ENCODE results near the gene RPP14. TPM values are rescaled to one million over a fixed set of nuclear protein-coding genes. Genes with fewer than 3 reads are reported as not detected.

RPP14 gene
- total RNA-seq, 6 experiments from 2014 or later: 14.5 to 19.9 (median 16.0) TPM

GRCh38 chr3:58358808-58359207 is 52.8 kb downstream of the RPP14 start:
- Mint-ChIP-seq H3K9me3 (no peaks in the 10 kb centered on the region), H3K4me1 (ENCODE audit: low read depth) (peaks cover 14% of the 10 kb centered on the region), H3K27ac (no peak overlapping the region), H3K4me3 (no peak overlapping the region), H3K36me3 (ENCODE audit: low read depth) (peaks cover 7% of the 10 kb centered on the region), H3K27me3 (ENCODE audit: insufficient read depth) (0 out of 2 replicates have a peak, but pooled peaks cover 2% of the 10 kb centered on the region)
- DNase-seq: no peak
- no peak for TF ChIP-seq CTCF (IDR thresholded peaks at IDR 0.05)

DNA sequence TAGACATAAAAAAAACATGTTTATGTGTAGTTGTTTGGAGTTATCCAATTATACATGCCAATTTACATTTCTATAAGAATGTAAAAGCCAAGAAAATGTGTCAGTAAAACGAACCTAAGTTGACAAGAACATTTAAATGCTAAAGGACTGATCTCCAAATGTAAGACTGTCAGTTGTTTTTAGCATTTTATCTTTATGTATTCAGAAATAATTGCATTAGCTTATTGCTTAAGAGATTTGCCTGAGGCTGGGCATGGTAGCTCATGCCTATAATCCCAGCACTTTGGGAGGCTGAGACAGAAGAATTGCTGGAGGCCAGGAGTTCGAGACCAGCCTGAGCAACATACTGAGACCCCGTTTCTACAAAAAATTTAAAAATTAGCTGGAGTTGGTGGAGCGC is 53.6 kb downstream of the RPP14 start:
- Mint-ChIP-seq H3K9me3 (no peaks in the 10 kb centered on the region), H3K27ac (no peak overlapping the region)
- no peak for TF ChIP-seq CTCF (IDR thresholded peaks at IDR 0.05)

GRCh38 chr3:58361866-58362265 is 55.8 kb downstream of the RPP14 start:
- Mint-ChIP-seq H3K9me3 (no peaks in the 10 kb centered on the region), H3K27ac (no peak overlapping the region), H3K27me3 (ENCODE audit: insufficient read depth) (0 out of 2 replicates have a peak, but pooled peaks cover 2% of the 10 kb centered on the region), H3K4me3 (no peak overlapping the region), H3K36me3 (ENCODE audit: low read depth) (peaks cover 11% of the 10 kb centered on the region), H3K4me1 (ENCODE audit: low read depth) (peaks cover 12% of the 10 kb centered on the region)
- TF ChIP-seq CTCF (IDR thresholded peaks at IDR 0.05): no peak
- no peak for DNase-seq

More for the DNA sequence above, 53.6 kb downstream of the RPP14 start:
- DNase-seq: no peak
- peaks cover 11% of the 10 kb centered on the region for H3K36me3 Mint-ChIP-seq (ENCODE audit: low read depth)
- H3K27me3 Mint-ChIP-seq (ENCODE audit: insufficient read depth): 0 out of 2 replicates have a peak, but pooled peaks cover 2% of the 10 kb centered on the region
- 0 out of 2 replicates have a peak, but pooled peaks cover 9% of the 10 kb centered on the region for H3K4me1 Mint-ChIP-seq (ENCODE audit: low read depth)
- H3K4me3 Mint-ChIP-seq: no peak overlapping the region

DNA sequence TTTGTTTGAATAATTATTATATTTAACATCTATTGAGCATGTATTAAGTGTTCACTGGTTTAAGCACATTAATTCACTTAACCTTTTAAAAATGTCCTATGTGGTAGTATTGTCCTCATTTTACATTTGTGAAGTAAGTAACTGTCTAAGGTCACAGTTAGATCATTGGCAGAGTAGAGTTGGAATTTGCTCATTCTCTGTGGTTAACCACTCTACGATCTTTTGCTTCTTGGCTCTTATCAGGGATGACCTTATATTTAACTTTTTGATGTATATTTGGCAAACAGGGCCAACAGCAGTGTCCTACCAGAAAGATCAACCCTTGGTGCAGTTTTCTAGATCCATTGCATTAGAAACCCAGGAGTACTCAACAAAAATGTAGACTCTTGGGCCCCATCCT is 60.7 kb downstream of the RPP14 start:
- Mint-ChIP-seq H3K36me3 (ENCODE audit: low read depth) (peaks cover 11% of the 10 kb centered on the region; the same call in 1 of the 2 replicates), H3K4me1 (ENCODE audit: low read depth) (peaks cover 10% of the 10 kb centered on the region), H3K9me3 (no peaks in the 10 kb centered on the region), H3K27ac (no peak overlapping the region), H3K4me3 (no peak overlapping the region), H3K27me3 (ENCODE audit: insufficient read depth) (no peaks in the 10 kb centered on the region)
- no peak for DNase-seq
- no peak for TF ChIP-seq CTCF (IDR thresholded peaks at IDR 0.05)

GRCh38 chr3:58369038-58369437 is 63.0 kb downstream of the RPP14 start:
- TF ChIP-seq CTCF (IDR thresholded peaks at IDR 0.05): no peak
- no peak for DNase-seq
- Mint-ChIP-seq H3K27ac (no peak overlapping the region), H3K9me3 (no peaks in the 10 kb centered on the region), H3K4me1 (ENCODE audit: low read depth) (peaks cover 10% of the 10 kb centered on the region), H3K4me3 (no peak overlapping the region), H3K27me3 (ENCODE audit: insufficient read depth) (no peaks in the 10 kb centered on the region), H3K36me3 (ENCODE audit: low read depth) (peaks cover 2% of the 10 kb centered on the region; the same call in 1 of the 2 replicates)

Other genes starting within 250 kb of the RPP14 start
- not detected for gene DNASE1L3, start 95.3 kb upstream of the RPP14 start, total RNA-seq (2021; fragmentation: NEBNext Ultra II Directional; extraction: Animal tissue kit (Norgen Biotek cat#: 25700))
- gene ABHD6, start 68.5 kb upstream of the RPP14 start, total RNA-seq (2021; fragmentation: NEBNext Ultra II Directional; extraction: Animal tissue kit (Norgen Biotek cat#: 25700)): 1 to 10 TPM; 6.1 to 8.9 (median 6.5) TPM
- 1 to 10 TPM; 5.1 to 8.7 (median 6.3) TPM for gene HTD2, start 275 bp downstream of the RPP14 start, total RNA-seq (2021; fragmentation: NEBNext Ultra II Directional; extraction: Animal tissue kit (Norgen Biotek cat#: 25700))
- 10 to 100 TPM; 16.3 to 25.1 (median 21.1) TPM for gene PXK, start 26.6 kb downstream of the RPP14 start, total RNA-seq (2021; fragmentation: NEBNext Ultra II Directional; extraction: Animal tissue kit (Norgen Biotek cat#: 25700))
- 10 to 100 TPM; 85.6 to 95.7 (median 92.3) TPM for gene PDHB, start 127.6 kb downstream of the RPP14 start, total RNA-seq (2021; fragmentation: NEBNext Ultra II Directional; extraction: Animal tissue kit (Norgen Biotek cat#: 25700))
- gene KCTD6, start 185.9 kb downstream of the RPP14 start, total RNA-seq (2021; fragmentation: NEBNext Ultra II Directional; extraction: Animal tissue kit (Norgen Biotek cat#: 25700)): 1 to 10 TPM; 6.4 to 9.6 (median 7.4) TPM
- 10 to 100 TPM in 5 of 6 experiments, 1 to 10 TPM in 1; 9.7 to 15.4 (median 11.8) TPM for gene ACOX2, start 230.9 kb downstream of the RPP14 start, total RNA-seq (2021; fragmentation: NEBNext Ultra II Directional; extraction: Animal tissue kit (Norgen Biotek cat#: 25700))